GM21360 (cell line): ENCODE results near the gene OGFOD1.

Experiments
- ATAC-seq: cut with Tn5 transposase; IDR thresholded peaks from one replicate; pipeline ENCODE4 v1.9.1; 2021; ENCODE audit warnings: mild to moderate bottlenecking, moderate library complexity; ENCODE audit not compliant: unreplicated experiment

The OGFOD1 gene

GRCh38 chr16:56450986-56451752, at the start of gene OGFOD1, which contains the start of gene NUDT21:
Gene OGFOD1, plus strand, starts transcription at chr16:56451554. Its CDS starts 59 bp downstream, at chr16:56451613.
Gene NUDT21, minus strand, starts transcription at chr16:56451332. Its CDS starts 130 bp downstream, at chr16:56451202.
- ATAC-seq = peak; percentile 96

- no peak for ATAC-seq
Measured at GRCh38 chr16:56405977-56406672, 45.2 kb upstream of the OGFOD1 start.

GRCh38 chr16:56408379-56409098, 42.8 kb upstream of the OGFOD1 start:
- ATAC-seq = no peak

DNA sequence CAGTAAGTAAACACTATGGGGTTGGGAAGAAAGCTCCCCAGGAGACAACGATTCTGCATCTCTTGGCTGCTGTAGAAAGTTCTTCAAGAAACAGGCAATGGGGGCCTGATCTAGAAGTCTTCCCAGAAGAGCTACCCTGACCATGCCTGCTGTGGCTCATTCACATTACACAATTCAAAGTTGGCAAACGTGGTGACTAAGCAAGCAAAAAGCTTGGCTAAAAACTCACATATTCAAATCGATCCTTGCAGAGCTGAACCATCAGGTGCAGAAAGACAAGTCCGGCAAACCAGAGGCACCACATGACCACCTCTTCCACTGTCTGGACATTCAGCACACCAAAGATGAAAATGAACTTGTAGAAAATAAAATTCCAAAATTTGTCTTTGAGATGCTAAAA, 42.2 kb upstream of the OGFOD1 start:
- no peak for ATAC-seq

DNA sequence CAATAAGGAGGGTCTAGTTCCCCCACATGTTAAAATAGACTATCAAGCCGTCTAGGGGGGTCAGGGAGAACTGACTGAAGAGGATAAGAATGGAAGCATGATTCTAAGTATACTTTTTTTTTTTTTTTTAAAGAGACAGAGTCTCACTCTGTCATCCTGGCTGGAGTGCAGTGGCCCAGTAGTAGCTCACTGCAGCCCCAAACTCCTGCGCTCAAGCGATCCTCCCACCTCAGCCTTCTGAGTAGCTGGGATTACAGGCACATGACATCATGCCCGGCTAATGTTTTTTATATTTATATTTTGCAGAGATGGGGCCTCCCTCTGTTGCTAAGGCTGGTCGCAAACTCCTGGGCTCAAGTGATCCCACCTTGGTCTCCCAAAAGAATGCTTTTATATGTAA, 40.2 kb upstream of the OGFOD1 start:
- ATAC-seq = no peak

GRCh38 chr16:56411624-56412023, 39.7 kb upstream of the OGFOD1 start:
- no peak for ATAC-seq

- ATAC-seq = no peak
Measured at GRCh38 chr16:56413381-56413780, 38.0 kb upstream of the OGFOD1 start.

DNA sequence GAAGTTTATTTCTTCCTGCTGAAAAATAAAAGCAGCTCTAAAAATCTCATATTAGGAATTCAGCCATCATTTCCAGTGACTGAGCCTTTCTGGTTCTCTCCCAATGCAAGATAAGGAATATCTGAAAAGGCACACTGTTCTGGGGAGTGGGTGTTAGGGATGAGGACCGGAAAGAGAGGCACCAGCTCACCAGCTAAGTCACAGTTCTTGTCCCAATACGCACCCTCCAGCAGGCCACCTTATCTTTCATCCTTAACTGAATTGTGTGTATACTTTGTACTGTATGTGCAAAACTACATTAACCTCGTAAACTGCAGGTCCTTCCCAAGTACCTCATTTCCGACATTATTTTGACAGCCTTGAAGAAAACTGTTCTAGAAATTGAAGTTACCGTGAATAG, 37.0 kb upstream of the OGFOD1 start:
- no peak for ATAC-seq

DNA sequence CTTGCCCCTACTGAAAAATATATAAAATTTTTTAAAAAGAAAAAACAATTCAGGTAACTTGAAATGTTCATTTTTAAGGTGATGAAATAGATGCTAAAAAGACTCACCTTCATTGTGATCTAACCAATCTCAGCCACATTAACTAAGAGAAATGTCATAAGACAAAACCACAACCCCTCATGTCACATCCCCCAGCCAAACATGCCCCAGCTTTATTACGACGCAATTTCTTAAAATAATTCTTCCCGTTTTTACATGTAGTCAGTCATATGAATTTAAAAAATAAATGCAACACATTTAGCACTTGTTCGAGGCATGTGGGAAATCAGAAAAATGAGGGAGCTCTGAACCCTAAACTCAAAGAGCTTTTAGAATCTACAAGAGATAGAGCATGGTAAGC, 35.5 kb upstream of the OGFOD1 start:
- ATAC-seq = no peak

DNA sequence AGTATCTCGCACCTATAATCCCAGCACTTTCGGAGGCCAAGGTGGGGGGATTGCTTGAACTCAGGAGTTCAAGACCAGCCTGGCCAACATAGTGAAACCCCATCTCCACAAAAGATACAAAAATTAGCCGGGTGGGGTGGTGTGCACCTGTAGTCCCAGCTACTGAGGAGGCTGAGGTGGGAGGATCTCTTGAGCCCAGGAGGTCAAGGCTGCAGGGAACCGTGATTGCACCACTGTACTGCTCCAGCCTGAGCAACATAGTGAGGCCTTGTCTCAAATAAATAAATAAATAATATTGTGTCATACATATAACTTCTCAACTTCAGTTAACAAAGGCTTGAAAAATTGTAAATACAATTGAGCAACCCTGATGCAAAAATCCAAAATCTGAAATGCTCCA, 34.2 kb upstream of the OGFOD1 start:
- ATAC-seq = no peak

DNA sequence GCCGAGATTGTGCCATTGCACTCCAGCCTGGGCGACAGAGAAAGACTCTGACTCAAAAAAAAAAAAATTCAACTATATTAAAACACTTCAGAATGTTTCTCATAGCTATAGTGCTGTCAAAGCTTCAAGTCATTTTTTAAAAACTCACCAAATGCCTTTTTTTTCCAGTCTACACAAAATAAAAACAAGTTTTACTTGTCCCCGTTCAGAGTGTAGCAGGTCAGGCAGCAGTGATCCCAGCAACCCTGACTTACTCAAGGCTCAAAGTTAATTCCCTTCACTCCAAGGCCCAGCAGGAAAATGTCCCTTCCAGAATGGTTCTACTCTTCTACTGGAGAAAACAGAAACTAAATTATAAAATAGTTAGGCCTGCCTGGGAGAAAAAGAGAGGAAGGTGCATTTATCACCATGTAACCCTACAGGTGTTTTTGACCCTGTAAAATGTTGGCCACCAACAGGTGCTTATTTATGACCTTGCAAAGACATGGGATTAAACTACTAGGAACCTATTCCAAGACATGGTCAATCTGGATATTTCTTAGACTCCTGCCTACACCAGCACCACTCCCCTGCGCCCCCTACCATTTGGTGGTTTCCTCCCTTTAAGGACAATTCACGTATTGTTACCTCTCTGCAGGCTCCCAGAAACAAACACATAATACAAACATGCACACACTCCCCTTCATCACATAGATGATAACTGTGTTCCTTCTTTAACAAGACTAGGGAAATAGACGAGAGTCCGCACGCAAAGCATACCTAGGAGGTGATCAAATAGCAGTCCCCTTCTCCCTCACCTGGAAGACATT, 31.4 kb upstream of the OGFOD1 start:
- ATAC-seq = no peak

DNA sequence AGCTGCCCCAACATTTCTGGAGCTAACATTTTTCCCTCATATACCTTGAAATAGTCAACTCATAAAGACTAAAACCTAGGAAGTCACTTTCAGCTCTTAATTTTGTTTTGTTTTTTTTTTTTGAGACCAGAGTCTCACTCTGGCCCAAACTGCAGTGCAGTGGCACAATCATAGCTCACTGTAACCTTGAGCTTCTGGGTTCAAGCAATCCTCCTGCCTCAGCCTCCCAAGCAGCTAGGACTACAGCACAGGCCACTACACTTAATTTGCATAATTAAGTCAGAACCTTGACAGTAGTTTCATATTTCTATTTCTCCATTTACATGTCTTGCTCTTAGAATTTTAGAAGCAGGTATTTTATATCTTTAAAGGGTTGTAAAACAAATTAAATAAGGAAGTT, 30.7 kb upstream of the OGFOD1 start:
- no peak for ATAC-seq

DNA sequence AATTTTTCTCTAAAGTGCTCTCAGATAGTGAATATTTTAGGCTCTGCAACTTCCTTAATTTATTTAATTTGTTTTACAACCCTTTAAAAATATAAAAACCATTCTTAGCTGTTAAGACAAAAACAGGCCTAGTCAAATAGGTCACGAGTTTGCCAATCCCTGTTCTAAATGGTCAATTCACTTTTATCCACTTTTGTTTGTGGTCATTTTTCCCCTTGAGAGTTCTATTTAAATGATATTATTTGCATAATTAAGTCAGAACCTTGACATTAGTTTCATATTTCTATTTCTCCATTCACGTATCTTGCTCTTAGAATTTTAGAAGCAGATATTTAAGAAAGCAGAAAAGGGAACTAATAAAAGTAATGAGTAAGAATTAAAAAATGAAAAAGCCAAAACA, 30.0 kb upstream of the OGFOD1 start:
- no peak for ATAC-seq

DNA sequence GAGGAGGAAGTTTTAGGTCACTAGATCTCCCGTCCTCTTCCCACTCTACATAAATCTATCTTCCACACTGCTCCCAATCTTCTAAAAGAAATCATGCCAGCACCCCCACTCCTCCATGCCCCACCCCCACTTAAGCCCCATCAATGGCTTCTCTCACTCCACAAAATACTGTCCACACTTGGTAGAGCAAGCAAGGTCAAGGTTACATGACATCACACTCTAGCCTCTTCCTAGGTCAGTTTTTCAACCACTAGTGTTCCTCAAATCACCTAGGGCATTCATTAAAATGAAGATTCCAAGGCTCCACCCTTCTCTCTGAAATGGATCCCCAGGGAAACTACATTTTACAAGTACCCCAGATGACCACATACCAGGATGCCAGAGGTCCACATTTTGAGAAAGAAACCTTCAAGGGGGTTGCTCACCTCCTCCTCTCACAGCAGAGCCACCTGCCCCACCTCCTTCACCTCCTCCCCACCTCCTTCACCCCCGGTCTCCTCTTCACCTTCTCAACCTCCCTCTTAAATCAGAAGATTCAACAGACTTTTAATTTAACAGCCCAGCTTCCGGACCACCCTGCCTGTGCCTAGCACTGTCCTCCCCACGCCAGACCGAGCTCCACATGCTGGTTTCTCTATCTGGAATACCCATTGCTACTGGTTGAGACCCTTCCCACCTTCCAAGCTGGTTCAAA, 29.2 kb upstream of the OGFOD1 start:
- ATAC-seq = no peak

- ATAC-seq = no peak
Measured at GRCh38 chr16:56422896-56423441, 28.4 kb upstream of the OGFOD1 start.

GRCh38 chr16:56423584-56424403, 27.6 kb upstream of the OGFOD1 start:
- ATAC-seq = no peak

DNA sequence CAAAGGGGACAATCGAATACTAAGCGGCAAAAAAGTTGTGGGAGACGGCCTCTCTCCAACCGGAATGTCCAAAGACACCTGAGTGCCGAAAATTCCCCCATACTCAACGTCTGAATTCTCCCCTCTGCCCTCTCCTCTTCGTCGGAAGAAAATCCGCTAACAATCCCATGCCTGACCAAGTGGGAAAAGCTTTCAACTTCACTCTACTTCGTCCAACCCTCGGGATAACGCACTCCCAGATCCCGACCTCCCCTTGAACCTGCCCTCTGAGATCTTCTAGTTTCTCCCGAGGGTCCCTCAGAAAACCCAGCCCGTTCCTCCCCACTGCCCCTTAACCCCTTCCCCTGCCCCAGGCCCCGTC, 27.0 kb upstream of the OGFOD1 start:
- ATAC-seq = no peak

DNA sequence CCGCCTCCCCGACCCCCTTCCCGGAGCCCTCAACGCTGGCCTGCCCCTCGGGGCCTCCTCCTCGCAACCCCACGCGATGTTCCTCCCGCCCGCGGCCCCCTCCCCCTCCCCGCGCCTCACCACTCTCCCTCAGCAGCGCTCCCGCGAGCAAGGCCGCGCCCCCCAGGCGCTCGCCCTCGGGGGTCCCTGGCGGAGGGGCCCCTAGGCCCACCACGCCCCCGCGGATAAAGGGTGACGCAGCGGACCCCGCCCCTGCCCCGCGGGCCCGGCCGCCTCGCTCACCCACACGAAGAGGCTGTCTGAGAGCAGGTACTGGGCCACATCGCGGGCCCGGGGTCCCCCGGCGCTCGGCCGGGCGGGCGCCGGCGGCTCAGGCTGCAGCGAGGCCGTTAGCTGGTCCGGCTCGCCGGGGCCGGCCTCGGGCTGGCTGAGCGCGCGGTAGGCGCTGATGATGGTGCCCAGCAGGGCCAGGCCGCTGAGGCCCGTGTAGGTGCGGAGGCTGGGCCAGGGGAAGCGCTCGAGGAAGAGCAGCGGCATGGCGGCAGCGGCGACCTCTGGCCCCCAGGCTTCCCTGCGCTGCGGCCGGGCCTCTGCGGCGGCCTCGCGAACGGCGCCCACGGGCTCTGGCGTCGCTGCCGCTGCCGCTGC, 26.4 kb upstream of the OGFOD1 start:
- ATAC-seq = peak; percentile 31

DNA sequence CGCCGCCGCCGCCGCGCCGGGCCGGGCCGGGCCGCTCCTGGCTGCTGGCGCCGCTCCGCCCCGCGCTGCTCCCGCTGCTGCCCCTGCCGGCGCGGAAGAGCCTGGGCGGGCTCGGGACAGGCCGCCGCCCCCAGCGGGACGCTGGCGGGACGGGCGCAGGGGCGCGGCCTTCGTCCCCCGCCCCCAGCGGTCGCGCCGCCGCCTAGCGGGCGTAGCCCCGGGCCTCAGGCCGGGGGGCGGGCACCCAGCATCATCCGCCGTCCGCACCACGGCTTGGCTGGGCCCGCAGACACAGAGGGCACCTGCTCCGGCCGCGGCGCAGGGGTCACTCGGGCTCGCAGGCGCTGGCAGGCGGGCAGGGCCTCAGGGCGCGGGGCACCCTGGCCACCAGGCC, 25.9 kb upstream of the OGFOD1 start, which contains the start of gene AMFR:
TSS of gene AMFR (minus strand) at position 107 of the 394 bp plus-strand sequence. CDS start 218 bp downstream, outside the sequence.
- ATAC-seq = peak; percentile 69
